Measurements from ENCODE around the gene RPS19.

- TF ChIP-seq CTCF (IDR thresholded peaks at IDR 0.05 in 8 of 11, conservative IDR thresholded peaks at IDR 0.05 in 3 of 11) (no peak), POLR2AphosphoS5 (IDR thresholded peaks at IDR 0.05) (no peak), POLR2A (IDR thresholded peaks at IDR 0.05) (no peak)
Observed at GRCh38 chr19:41919948-41920712, 60.1 kb downstream of the RPS19 start.

All from spleen (tissue), 7 donors.